ENCODE data around the gene PGA5.

DNA sequence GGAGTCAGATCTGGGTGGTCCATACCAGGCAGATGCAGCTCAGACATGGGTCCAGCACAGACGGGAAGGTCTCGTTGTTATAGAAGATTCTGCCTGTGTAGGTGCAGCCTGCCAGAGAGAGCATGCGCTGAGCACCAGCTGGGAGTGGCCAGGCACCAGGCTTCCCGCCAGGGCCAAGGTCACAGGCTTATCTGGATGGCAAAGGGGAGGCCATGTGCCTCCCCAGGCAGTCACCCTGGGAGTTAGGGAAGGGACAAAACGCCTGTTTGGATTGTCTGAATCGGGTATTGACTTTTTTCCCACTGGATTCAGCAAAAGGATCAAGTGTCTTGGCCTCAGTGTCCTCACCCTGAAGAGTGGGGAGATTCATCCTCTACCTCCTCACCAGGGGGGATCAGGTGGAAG lies 26.5 kb downstream of the PGA5 start:
- no peak for TF ChIP-seq POLR2A (IDR thresholded peaks at IDR 0.05)
- TF ChIP-seq CTCF (IDR thresholded peaks at IDR 0.05), result no peak

All from adrenal gland (tissue), 5 donors.